SU-DHL-6 (cell line): Measurements from ENCODE around the gene MCM8.
A peak's percentile ranks its signal among the peaks of the same experiment; 100 is the strongest.

ENCODE experiments used
- H2AFZ ChIP-seq: fragments of 200-600 bp; sonication (generic); 2 replicates; pipeline ENCODE4 v1.6.1; 2014; ENCODE audit warnings: low read depth, mild to moderate bottlenecking, moderate library complexity, mixed read lengths, antibody characterized with exemption, low read length; ENCODE audit not compliant: severe bottlenecking
- H3F3A ChIP-seq: fragments of 200-600 bp; shearing (Covaris generic); 2 replicates; pipeline ENCODE4 v1.6.0; 2016; ENCODE audit warnings: antibody characterized with exemption, mild to moderate bottlenecking; ENCODE audit not compliant: insufficient read depth
- H3K27ac ChIP-seq: fragments of 200-600 bp; sonication (generic); 2 replicates; pipeline ENCODE4 v1.5.1; 2016; ENCODE audit warnings: low read depth, mild to moderate bottlenecking, low read length, moderate library complexity, mixed read lengths
- H3K27me3 ChIP-seq: fragments of 200-600 bp; sonication (generic), shearing (Covaris generic); 2 replicates; pipeline ENCODE4 v1.6.0; 2014; ENCODE audit warnings: mild to moderate bottlenecking, low read length
- H3K36me3 ChIP-seq: fragments of 200-600 bp; sonication (generic); 2 replicates; pipeline ENCODE4 v1.6.1; 2014; ENCODE audit warnings: mild to moderate bottlenecking, low read length, mixed read lengths
- H3K4me2 ChIP-seq: fragments of 300-600, 200-600 bp; shearing (Covaris generic), sonication (generic); 2 replicates; pipeline ENCODE4 v1.6.0; 2014; ENCODE audit warnings: low read length, low read depth, mild to moderate bottlenecking; ENCODE audit not compliant: poor library complexity, severe bottlenecking
- H3K4me3 ChIP-seq: fragments of 200-600 bp; sonication (generic); 2 replicates; pipeline ENCODE4 v1.5.1; 2014; ENCODE audit warnings: antibody characterized with exemption, low read length, mild to moderate bottlenecking, mixed read lengths; ENCODE audit not compliant: insufficient read depth, poor library complexity, severe bottlenecking
- H3K79me2 ChIP-seq: fragments of 200-600 bp; sonication (generic); 2 replicates; pipeline ENCODE4 v1.6.1; 2014; ENCODE audit warnings: mild to moderate bottlenecking, low read length, moderate library complexity; ENCODE audit not compliant: insufficient read depth
- H3K9ac ChIP-seq: fragments of 200-600 bp; sonication (generic); 2 replicates; pipeline ENCODE4 v1.7.0; 2014; ENCODE audit warnings: mild to moderate bottlenecking, low read length
- H3K9me2 ChIP-seq: fragments of 200-600 bp; sonication (generic); replicated peaks from 2 replicates; pipeline ENCODE4 v1.6.1; 2014; ENCODE audit warnings: low read length; ENCODE audit not compliant: insufficient read depth
- H3K9me3 ChIP-seq: fragments of 200-600 bp; sonication (generic); 2 replicates; pipeline ENCODE4 v1.6.1; 2014; ENCODE audit warnings: low read length, mixed read lengths; ENCODE audit not compliant: insufficient read depth
- H4K20me1 ChIP-seq: fragments of 200-600 bp; sonication (generic); 2 replicates; pipeline ENCODE4 v1.6.1; 2014; ENCODE audit warnings: low read depth, mild to moderate bottlenecking, antibody characterized with exemption, low read length, moderate library complexity, mixed read lengths
- EZH2phosphoT487 ChIP-seq: fragments of 200-600 bp; sonication (generic), shearing (Covaris generic); conservative IDR thresholded peaks from 2 replicates; pipeline ENCODE4 v1.6.1; 2018; ENCODE audit warnings: mild to moderate bottlenecking, antibody characterized with exemption, low read length, moderate library complexity, mixed read lengths
- TF ChIP-seq, protein P1 (sequence below): fragments of 200-600 bp; sonication (generic); IDR thresholded peaks from one replicate; pipeline ENCODE4 v1.5.1; 2017; ENCODE audit warnings: antibody characterized with exemption, mild to moderate bottlenecking, low read length, moderate library complexity; ENCODE audit not compliant: insufficient read depth, poor library complexity, severe bottlenecking

Gene MCM8

GRCh38 chr20:6007529-6008103 is 57.2 kb downstream of the MCM8 start:
- Histone ChIP-seq H4K20me1 (no peaks in the 10 kb centered on the region), H3F3A (peaks cover 27% of the 10 kb centered on the region), H3K9ac (peak overlapping the region; percentile 83), H2AFZ (no peak overlapping the region), H3K4me3 (peak overlapping the region; percentile 99), H3K9me2 (no peaks in the 10 kb centered on the region), H3K27me3 (no peaks in the 10 kb centered on the region), H3K27ac (no peak overlapping the region), H3K79me2 (peaks cover 29% of the 10 kb centered on the region), H3K9me3 (no peaks in the 10 kb centered on the region), H3K4me2 (peak overlapping the region; percentile 85), H3K36me3 (0 out of 2 replicates have a peak, but pooled peaks cover 4% of the 10 kb centered on the region)
- TF ChIP-seq EZH2phosphoT487 = no peak
- TF ChIP-seq, protein P1, sequence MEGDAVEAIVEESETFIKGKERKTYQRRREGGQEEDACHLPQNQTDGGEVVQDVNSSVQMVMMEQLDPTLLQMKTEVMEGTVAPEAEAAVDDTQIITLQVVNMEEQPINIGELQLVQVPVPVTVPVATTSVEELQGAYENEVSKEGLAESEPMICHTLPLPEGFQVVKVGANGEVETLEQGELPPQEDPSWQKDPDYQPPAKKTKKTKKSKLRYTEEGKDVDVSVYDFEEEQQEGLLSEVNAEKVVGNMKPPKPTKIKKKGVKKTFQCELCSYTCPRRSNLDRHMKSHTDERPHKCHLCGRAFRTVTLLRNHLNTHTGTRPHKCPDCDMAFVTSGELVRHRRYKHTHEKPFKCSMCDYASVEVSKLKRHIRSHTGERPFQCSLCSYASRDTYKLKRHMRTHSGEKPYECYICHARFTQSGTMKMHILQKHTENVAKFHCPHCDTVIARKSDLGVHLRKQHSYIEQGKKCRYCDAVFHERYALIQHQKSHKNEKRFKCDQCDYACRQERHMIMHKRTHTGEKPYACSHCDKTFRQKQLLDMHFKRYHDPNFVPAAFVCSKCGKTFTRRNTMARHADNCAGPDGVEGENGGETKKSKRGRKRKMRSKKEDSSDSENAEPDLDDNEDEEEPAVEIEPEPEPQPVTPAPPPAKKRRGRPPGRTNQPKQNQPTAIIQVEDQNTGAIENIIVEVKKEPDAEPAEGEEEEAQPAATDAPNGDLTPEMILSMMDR = no peak

DNA sequence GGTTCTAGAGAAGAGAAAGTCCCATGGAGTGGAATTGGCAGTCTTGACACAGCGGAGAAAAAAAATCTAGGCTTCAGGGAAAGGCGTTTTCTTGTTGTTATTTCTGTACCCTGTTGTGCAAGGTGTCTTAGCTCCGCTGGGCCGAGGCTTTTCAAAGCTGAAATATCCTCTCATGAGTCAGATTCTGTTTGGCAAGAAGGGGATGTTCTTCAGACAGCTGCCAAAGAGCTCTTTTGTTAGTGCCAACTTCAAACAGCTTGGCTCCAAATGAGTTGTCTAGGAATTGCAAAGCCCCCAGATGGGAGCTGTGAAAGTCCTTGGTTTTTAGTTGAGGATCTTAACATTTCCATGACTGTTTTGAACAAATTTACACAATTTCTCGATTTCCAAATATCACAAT is 57.8 kb downstream of the MCM8 start:
- Histone ChIP-seq H3K27ac (no peak overlapping the region), H3K4me3 (no peak overlapping the region), H4K20me1 (no peaks in the 10 kb centered on the region)

DNA sequence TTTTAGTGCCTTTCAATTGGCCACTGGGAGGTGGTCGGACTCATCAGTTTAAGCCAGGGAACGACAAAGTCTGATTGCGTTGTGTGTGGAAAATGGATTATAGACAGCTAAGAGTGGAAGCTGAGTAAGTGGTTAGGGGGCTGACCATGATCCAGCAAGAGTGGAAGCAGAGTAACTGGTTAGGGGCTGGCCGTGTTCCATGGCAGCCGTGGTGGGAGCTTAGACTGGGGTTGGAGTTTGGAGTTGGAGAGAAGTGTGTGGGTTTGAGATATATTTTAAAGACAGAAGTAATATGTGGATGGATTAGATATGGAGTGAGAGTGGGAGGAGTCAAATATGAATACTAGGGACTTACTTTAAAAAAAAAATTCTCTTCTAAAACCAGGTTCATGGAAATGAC is 61.7 kb downstream of the MCM8 start:
- H3K4me2 ChIP-seq = no peak overlapping the region
- no peaks in the 10 kb centered on the region for H3K9me3 ChIP-seq
- H3K27me3 ChIP-seq = no peaks in the 10 kb centered on the region
- H3K36me3 ChIP-seq = peaks cover 21% of the 10 kb centered on the region
- no peak overlapping the region for H3K9ac ChIP-seq
- H3K4me3 ChIP-seq = no peak overlapping the region
- H3K9me2 ChIP-seq = no peaks in the 10 kb centered on the region
- TF ChIP-seq, protein P1 = no peak
- TF ChIP-seq EZH2phosphoT487 = no peak
- H3K79me2 ChIP-seq = peaks cover 31% of the 10 kb centered on the region
- H3K27ac ChIP-seq = no peak overlapping the region
- peaks cover 3% of the 10 kb centered on the region; the same call in 1 of the 2 replicates for H3F3A ChIP-seq
- no peak overlapping the region for H2AFZ ChIP-seq
- H4K20me1 ChIP-seq = no peaks in the 10 kb centered on the region

More for the DNA sequence above, 57.8 kb downstream of the MCM8 start:
- no peak for TF ChIP-seq EZH2phosphoT487
- TF ChIP-seq, protein P1 = no peak
- Histone ChIP-seq H3K9me3 (no peaks in the 10 kb centered on the region), H3K9me2 (no peaks in the 10 kb centered on the region), H3K4me2 (peak overlapping the region; percentile 85), H3K27me3 (no peaks in the 10 kb centered on the region), H3K9ac (0 out of 2 replicates have a peak overlapping the region, but pooled peaks have one; percentile 83), H3K36me3 (0 out of 2 replicates have a peak, but pooled peaks cover 4% of the 10 kb centered on the region), H3F3A (peaks cover 22% of the 10 kb centered on the region), H3K79me2 (peaks cover 29% of the 10 kb centered on the region), H2AFZ (no peak overlapping the region)
